Rectal smooth muscle tissue (tissue), 1 donor: ENCODE data around the gene BRMS1.

Experiments
- H3K27ac ChIP-seq: one replicate; pipeline ENCODE4 v1.7.0; 2013; ENCODE audit warnings: low read depth, low read length, inconsistent platforms
- H3K27me3 ChIP-seq: one replicate; pipeline ENCODE4 v1.7.0; 2013; ENCODE audit warnings: low read length; ENCODE audit not compliant: control insufficient read depth, insufficient read depth
- H3K36me3 ChIP-seq: one replicate; pipeline ENCODE4 v1.7.0; 2013; ENCODE audit warnings: low read length; ENCODE audit not compliant: control insufficient read depth, insufficient read depth
- H3K4me1 ChIP-seq: one replicate; pipeline ENCODE4 v1.7.0; 2013; ENCODE audit warnings: low read length; ENCODE audit not compliant: control insufficient read depth, insufficient read depth
- H3K4me3 ChIP-seq: one replicate; pipeline ENCODE4 v1.7.0; 2013; ENCODE audit warnings: low read length
- H3K9ac ChIP-seq: one replicate; pipeline ENCODE4 v1.7.0; 2013; ENCODE audit warnings: low read length

Gene BRMS1

DNA sequence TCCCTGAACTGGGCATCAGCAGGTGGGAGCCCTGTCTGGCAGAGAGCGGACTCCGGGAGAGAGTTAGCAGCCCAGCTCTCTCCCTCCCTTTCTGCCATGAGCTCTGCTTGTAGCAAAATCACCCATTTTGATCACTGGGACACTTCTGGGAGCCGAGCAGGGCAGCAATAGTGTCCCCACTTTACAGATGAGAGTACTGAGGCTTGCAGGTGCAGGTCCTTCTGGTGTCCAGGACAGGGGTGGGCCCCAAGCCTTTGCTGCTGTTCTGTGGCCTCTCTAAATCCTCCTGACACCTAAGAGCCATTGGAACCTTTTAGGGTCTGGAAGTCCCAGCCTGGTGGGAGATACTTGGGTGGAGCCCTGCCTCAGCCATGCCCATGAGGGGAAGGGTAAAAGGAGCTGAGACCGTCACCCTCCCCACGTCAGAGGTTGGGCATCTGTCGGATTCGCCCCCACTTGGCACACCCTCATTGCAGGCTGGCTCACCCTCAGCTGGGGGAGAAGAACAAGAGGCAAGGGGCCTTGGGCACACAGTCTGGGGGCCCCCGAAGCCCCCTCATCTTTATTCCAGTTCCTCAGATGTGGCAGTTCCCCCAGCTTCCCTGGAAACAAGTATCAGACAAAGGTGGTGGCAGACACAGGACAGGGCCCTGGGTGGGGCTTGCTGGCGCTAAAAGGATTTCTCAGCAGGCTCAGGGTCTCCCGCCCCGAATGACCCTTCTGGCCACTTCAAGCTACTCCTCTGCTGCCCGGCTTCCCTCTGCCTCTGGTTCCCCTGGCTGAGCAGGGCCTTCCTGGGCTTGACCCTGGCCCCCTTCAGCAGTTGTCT, 13.1 kb downstream of the BRMS1 start:
- no peak overlapping the region for H3K27ac ChIP-seq
- H3K4me3 ChIP-seq: no peak overlapping the region
- H3K4me1 ChIP-seq: peaks cover 12% of the 10 kb centered on the region
- H3K9ac ChIP-seq: no peak overlapping the region
- peaks cover 2% of the 10 kb centered on the region for H3K36me3 ChIP-seq
- H3K27me3 ChIP-seq: no peaks in the 10 kb centered on the region

DNA sequence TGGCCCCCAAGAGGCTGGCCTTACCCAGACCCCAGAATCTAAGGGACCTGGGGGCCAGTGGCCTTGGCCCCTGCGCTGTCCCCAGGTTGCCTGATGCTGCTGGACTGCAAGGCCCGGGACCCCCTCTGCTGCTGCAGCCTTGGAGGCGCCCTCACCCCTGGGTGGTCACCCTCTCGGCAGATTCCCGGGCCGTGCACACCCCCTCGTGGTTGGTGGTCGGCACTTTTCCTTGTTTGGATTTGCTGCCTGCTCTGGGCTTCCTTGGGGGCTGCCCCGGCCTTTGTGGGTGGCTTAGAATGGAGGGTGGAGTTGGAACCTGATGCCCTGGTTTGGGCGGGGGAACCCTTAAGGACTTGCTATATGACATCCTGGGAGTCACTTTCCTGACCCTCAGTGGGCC, 14.0 kb downstream of the BRMS1 start:
- Histone ChIP-seq H3K4me3 (no peak overlapping the region), H3K36me3 (peaks cover 2% of the 10 kb centered on the region), H3K27ac (no peak overlapping the region), H3K4me1 (peaks cover 9% of the 10 kb centered on the region), H3K27me3 (no peaks in the 10 kb centered on the region), H3K9ac (no peak overlapping the region)

GRCh38 chr11:66329165-66329673, 15.7 kb downstream of the BRMS1 start:
- no peak overlapping the region for H3K4me3 ChIP-seq
- no peak overlapping the region for H3K27ac ChIP-seq
- H3K27me3 ChIP-seq: no peaks in the 10 kb centered on the region
- no peak overlapping the region for H3K9ac ChIP-seq
- H3K36me3 ChIP-seq: peaks cover 2% of the 10 kb centered on the region
- H3K4me1 ChIP-seq: peaks cover 6% of the 10 kb centered on the region

DNA sequence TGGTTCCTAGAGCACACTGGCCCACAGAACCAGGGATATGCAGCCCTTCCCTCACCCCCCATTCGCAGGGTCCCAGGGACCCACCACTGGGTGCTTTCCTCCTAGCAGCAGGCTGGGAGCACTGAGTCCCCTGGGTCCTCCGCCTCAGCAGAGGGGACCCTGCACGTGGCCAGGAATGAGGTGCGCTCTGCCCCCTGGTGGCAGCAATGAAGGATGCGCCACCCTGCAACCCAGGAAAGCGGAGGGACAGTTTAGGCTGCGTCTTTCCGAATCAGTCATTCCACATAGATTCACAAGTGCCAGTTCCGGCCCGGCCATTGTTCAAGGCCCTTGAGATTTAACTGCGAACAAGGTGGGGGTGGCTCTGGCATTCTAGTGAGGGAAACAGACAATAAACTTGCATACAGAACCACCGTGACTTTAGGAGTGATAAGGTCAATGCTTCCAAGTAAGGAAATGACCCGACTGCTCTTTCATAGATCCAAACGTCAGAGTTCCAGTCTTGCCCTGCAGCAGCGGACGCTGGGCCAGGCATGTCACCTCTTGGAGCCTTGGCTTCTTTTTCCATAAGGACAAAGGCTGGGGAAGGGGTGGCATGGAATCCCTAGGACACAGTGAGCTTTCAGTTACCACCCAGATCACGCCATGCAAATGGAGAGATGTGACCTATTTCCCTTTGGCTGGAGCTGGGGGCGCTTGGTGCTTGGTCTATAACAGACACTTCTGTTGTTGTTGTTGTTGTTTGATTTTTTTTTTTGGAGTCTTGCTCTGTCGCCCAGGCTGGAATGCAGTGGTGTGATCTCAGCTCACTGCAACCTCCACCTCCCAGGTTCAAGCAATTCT, 16.4 kb downstream of the BRMS1 start:
- H3K4me1 ChIP-seq: peaks cover 6% of the 10 kb centered on the region
- no peak overlapping the region for H3K27ac ChIP-seq
- peaks cover 2% of the 10 kb centered on the region for H3K36me3 ChIP-seq
- no peaks in the 10 kb centered on the region for H3K27me3 ChIP-seq
- peak overlapping the region; percentile 5 for H3K9ac ChIP-seq
- H3K4me3 ChIP-seq: peak overlapping the region; percentile 21

GRCh38 chr11:66328031-66328301, 16.9 kb downstream of the BRMS1 start:
- no peaks in the 10 kb centered on the region for H3K27me3 ChIP-seq
- peak overlapping the region; percentile 21 for H3K4me3 ChIP-seq
- H3K27ac ChIP-seq: no peak overlapping the region
- H3K4me1 ChIP-seq: peaks cover 6% of the 10 kb centered on the region
- H3K9ac ChIP-seq: no peak overlapping the region
- H3K36me3 ChIP-seq: peaks cover 2% of the 10 kb centered on the region

DNA sequence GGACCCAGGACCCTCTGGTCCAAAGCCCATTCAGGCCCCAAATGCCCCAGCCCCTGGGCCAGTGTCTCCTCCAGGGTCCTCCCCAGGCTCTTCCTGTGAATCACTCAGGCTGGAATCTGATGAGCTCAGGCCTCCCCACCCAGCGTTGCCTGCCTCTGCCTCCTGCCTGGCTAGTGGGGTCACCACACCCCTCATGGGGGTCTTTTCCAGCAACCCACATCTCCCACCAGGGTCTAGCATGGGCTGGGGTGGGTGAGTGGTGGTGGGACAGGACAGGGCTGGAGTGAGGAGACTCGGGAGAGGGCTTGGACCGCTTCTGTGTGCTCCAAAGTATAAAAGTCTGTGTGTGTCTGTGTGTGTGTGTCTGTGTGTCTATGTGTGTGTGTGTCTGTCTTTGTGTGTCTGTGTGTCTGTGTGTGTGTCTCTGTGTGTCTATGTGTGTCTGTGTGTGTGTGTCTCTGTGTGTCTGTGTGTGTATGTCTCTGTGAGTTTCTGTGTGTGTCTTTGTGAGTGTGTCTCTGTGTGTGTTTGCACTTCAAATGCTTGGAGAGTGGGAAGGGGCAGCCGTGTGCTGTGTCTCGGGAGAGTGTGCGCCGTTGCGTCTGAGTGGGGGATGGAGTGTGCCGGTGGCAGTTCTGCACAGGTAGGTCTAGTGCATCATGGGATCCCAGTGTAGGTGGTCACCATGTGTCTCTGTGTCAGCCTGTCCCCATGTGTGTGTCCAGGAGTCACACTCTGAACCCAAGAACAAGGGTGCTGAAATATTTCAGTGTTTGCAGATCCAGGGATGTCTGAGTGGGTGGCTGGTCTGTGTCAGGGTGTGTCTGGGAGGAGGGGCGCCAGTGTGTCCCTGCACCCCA, 17.5 kb downstream of the BRMS1 start:
- peak overlapping the region; percentile 40 for H3K27ac ChIP-seq
- no peak overlapping the region for H3K9ac ChIP-seq
- peaks cover 6% of the 10 kb centered on the region for H3K4me1 ChIP-seq
- H3K27me3 ChIP-seq: no peaks in the 10 kb centered on the region
- peaks cover 2% of the 10 kb centered on the region for H3K36me3 ChIP-seq
- H3K4me3 ChIP-seq: no peak overlapping the region

- H3K4me3 ChIP-seq: no peak overlapping the region
- H3K36me3 ChIP-seq: no peaks in the 10 kb centered on the region
- H3K4me1 ChIP-seq: peaks cover 6% of the 10 kb centered on the region
- H3K27ac ChIP-seq: peak overlapping the region; percentile 40
- no peak overlapping the region for H3K9ac ChIP-seq
- H3K27me3 ChIP-seq: no peaks in the 10 kb centered on the region
Observed at GRCh38 chr11:66326261-66327111, 18.4 kb downstream of the BRMS1 start.

DNA sequence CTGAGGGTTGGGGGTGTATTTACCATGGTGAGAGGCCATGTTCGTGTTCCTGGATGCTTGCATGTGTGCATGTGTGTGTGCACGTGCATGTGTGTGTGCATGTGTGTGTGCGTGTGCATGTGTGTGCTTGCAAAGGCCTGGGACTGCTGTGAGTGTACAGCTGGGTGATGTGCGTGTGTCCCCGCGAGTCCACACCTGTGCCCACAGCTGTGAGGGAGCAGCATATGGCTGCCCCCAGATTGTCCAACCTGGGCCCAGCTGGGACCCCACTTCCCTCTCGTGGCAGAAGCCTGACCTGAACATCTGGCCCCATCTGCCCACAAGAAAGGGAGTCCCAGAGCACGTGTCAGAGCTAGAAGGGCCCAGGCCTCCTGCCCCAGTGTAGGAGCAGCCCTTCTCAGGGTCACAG, 19.6 kb downstream of the BRMS1 start:
- Histone ChIP-seq H3K4me1 (peaks cover 6% of the 10 kb centered on the region), H3K27ac (no peak overlapping the region), H3K27me3 (no peaks in the 10 kb centered on the region), H3K9ac (no peak overlapping the region), H3K36me3 (no peaks in the 10 kb centered on the region), H3K4me3 (no peak overlapping the region)

GRCh38 chr11:66324664-66325063, 20.2 kb downstream of the BRMS1 start:
- Histone ChIP-seq H3K4me3 (no peak overlapping the region), H3K27me3 (no peaks in the 10 kb centered on the region), H3K36me3 (no peaks in the 10 kb centered on the region), H3K9ac (no peak overlapping the region), H3K27ac (no peak overlapping the region), H3K4me1 (peaks cover 6% of the 10 kb centered on the region)

- Histone ChIP-seq H3K4me3 (no peak overlapping the region), H3K4me1 (peaks cover 6% of the 10 kb centered on the region)
Observed at GRCh38 chr11:66323684-66324083, 21.2 kb downstream of the BRMS1 start.

DNA sequence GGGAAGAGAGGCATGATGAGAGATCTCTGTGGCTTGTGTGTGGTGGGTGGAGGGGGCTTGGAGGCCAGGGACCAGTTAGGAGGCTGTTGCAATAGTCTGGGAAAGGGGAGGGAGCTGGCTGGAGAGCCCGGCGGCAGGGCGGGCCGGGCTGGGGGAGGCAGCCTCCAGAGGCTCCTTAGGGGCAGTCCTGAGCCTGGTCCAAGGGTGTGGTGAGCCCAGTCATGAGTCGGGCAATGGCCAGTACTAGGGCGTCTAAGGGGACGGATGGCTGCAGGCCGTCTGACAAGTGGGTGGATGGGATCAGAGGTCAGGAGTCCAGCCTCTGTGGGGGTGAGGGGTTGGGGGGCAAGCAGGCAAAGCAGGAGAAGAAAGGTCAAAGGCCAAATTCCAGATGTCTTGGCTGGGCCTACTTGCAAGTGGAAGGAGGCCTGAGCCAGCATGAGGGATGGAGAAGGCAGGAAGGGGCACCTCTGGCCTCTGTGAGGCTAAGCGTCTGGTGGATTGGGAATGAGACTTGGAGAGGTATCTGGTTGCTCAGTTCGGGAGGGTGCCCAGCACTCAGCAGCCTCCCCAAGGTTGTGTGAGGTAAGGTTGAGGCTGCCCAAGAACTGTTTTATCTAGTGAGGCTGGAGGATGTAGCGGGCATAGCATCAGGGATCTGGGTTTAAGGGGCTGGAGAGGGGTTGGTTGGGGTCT, 22.0 kb downstream of the BRMS1 start:
- Histone ChIP-seq H3K9ac (no peak overlapping the region), H3K4me3 (no peak overlapping the region), H3K36me3 (no peaks in the 10 kb centered on the region), H3K27me3 (no peaks in the 10 kb centered on the region), H3K27ac (no peak overlapping the region), H3K4me1 (peaks cover 10% of the 10 kb centered on the region)

More at GRCh38 chr11:66323684-66324083, 21.2 kb downstream of the BRMS1 start:
- H3K36me3 ChIP-seq: no peaks in the 10 kb centered on the region
- H3K9ac ChIP-seq: no peak overlapping the region
- H3K27me3 ChIP-seq: no peaks in the 10 kb centered on the region
- H3K27ac ChIP-seq: no peak overlapping the region
